ENCODE measurements around the gene ATP2B2. TPM values are rescaled to one million over a fixed set of nuclear protein-coding genes. Genes with fewer than 3 reads are reported as not detected.

Gene ATP2B2
- total and polyA plus RNA-seq, 5 experiments from 2014 or later = not detected

DNA sequence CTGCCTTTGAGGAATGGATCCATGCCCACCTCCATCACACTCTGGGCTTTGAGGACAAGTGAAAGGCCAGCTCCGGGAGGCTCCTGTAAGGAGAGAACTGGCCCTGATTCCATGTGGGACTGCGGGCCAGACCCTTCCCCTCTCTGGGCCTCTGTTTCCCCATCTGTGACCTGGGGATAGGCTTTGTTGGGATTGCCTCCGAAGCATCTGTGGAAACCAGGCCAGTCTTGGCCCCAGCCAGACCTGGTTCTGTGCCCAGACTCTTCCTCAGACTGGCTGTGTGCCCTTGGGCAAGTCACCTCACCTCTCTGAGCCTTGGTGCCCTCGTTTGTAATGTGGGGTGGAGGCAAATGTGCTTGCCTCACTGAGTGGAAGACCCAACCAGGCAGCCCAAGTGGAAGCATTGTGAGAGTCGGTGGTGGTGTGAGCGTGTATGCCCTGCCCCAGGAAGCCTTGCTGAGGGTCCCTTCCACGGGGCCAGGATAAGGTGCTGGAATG lies 163.4 kb downstream of the ATP2B2 start:
- DNase-seq (no peak), ATAC-seq (no peak)
- Mint-ChIP-seq H3K27ac (peak overlapping the region in 2 of 10 donors; percentile 1 to 18), H3K27me3 (peaks cover 2 to 10% (median 2%) of the 10 kb centered on the region in 5 donors), H3K4me3 (no peak overlapping the region), H3K9me3 (no peaks in the 10 kb centered on the region), H3K36me3 (no peaks in the 10 kb centered on the region), H3K4me1 (peaks cover 0 to 5% (median under 1%) of the 10 kb centered on the region in 4 donors)
- POLR2A ChIA-PET = no interaction called here

DNA sequence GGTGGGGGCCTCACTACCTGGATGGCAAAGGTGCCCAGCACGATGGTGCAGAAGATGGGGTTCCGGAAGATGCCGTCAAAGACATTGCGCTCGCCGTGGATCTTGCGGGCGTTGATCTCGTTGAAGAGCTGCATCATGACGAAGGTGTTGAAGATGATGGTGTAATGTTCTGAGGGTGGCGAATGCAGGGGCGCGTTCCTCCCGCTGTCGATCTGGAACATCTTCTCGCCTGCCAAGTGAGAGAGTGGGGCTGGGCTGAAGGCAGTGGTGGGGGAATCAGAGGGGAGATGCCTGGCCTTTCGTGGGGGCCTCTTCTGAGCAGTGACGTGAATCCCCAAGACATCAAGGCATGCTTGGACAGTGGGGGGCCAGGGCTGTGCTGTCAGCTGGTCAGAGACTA lies 164.9 kb downstream of the ATP2B2 start:
- Mint-ChIP-seq H3K9me3 (no peaks in the 10 kb centered on the region), H3K36me3 (no peaks in the 10 kb centered on the region), H3K4me1 (peaks cover 0 to 5% (median under 1%) of the 10 kb centered on the region in 4 donors), H3K27me3 (peaks cover 2 to 10% (median 2%) of the 10 kb centered on the region in 5 donors), H3K4me3 (no peak overlapping the region), H3K27ac (no peak overlapping the region)
- DNase-seq = no peak
- no peak for ATAC-seq
- POLR2A ChIA-PET = no interaction called here

GRCh38 chr3:10340046-10340445 lies 165.3 kb downstream of the ATP2B2 start:
- Mint-ChIP-seq H3K27ac (no peak overlapping the region), H3K36me3 (no peaks in the 10 kb centered on the region), H3K4me3 (no peak overlapping the region), H3K27me3 (peaks cover 2 to 10% (median 2%) of the 10 kb centered on the region in 5 donors), H3K9me3 (no peaks in the 10 kb centered on the region), H3K4me1 (peaks cover 0 to 7% (median 2%) of the 10 kb centered on the region in 4 donors)
- DNase-seq (no peak), ATAC-seq (no peak)
- POLR2A ChIA-PET = no interaction called here

DNA sequence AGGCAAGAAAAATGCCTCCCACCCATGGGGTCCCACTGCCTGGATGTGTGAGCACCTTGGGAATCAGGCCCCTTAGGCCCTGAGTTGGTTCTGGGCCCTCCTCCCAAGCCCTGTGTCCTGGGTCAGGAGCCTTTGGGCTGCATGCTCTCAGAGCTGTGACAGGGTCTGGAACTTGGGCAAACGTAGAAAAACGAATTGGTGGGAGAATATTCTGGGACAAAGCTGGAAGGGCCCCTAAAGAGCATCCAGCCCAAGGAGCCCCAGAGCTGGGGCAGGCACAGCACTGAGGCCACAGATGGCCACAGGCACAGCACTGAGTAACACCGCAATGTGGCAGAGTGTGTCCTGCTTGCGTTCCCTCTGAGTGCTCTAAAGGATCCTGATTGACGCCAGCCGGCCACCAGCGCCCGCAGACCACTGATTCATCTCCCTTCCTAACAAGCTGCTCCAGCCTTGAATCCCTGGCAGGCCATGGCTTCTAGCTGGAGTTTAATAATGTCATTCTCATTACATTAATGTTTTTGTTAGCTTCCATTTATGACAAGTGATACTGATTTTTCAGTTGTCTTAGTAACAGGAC lies 165.9 kb downstream of the ATP2B2 start:
- Mint-ChIP-seq H3K36me3 (no peaks in the 10 kb centered on the region), H3K27me3 (peaks cover 2 to 10% (median 2%) of the 10 kb centered on the region in 5 donors), H3K4me1 (peaks cover 0 to 9% (median 4%) of the 10 kb centered on the region in 4 donors), H3K4me3 (no peak overlapping the region), H3K9me3 (no peaks in the 10 kb centered on the region), H3K27ac (no peak overlapping the region)
- peak in 1 of 10 donors; percentile 27 for DNase-seq
- POLR2A ChIA-PET = no interaction called here
- no peak for ATAC-seq

DNA sequence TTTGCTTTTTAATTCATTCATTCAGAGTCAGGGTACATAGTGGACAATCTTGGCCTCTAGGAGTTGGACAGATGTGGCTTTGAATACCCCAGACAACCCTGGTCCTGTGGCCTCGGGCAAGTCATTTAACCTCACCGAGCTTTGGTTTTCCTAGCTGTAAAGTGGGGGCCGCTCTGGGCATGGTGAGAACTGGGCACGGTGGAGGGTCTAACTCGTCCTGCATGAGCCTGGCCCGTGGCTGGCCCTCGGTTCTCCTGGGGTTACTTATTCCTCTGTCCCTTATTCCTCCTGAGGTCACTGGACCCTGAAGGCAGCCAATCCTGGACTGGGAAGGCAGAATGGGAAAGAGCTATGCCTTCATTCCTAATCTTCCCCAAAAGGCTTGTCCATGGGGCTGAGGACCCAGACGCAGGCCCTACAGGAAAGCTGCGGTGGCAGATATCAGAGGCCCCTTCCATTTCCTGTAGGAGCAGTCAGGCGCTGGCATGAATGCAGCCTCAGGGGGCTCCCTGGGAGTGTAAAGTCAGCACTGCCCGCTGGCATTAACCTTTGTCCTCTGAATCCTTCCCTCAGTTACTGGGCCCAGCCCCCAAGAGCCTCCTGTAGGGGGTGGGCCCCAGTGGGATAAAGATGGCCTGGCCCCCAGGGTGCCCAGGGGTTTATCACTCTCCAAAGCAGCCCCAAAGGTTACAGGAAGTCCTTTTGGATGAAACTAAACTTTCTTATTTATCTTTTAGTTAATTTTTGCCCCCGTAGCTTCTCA lies 166.6 kb downstream of the ATP2B2 start:
- H3K4me3 Mint-ChIP-seq = no peak overlapping the region
- H3K4me1 Mint-ChIP-seq = peaks cover 0 to 6% (median 4%) of the 10 kb centered on the region in 4 donors
- H3K9me3 Mint-ChIP-seq = no peaks in the 10 kb centered on the region
- peaks cover 0 to 4% (median 0%) of the 10 kb centered on the region in 5 donors for H3K27me3 Mint-ChIP-seq
- H3K27ac Mint-ChIP-seq = peak overlapping the region in 1 of 10 donors; percentile 24
- ATAC-seq = no peak
- POLR2A ChIA-PET = no interaction called here
- peak in 1 of 10 donors; percentile 14 for DNase-seq
- no peaks in the 10 kb centered on the region for H3K36me3 Mint-ChIP-seq

DNA sequence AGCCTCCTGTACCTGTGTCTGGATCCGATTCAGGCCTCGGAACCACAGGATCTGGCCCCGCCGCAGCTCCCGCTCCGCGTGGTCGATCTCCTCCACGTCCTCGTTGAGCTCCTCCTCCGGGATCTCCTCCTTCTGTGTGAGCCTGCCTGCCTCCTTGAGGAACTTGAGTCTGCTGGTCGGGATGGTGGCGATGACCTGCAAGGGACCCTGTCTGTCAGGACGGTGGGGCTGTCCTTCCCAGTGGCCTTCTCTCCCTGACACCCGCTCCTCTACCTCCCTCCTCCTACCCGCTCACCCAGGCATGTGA lies 167.3 kb downstream of the ATP2B2 start:
- Mint-ChIP-seq H3K36me3 (no peaks in the 10 kb centered on the region), H3K9me3 (no peaks in the 10 kb centered on the region), H3K4me3 (no peak overlapping the region), H3K27me3 (no peaks in the 10 kb centered on the region), H3K4me1 (peaks cover 6 to 9% (median 9%) of the 10 kb centered on the region in 4 donors), H3K27ac (no peak overlapping the region)
- DNase-seq (no peak), ATAC-seq (no peak)
- POLR2A ChIA-PET = no interaction called here

GRCh38 chr3:10337323-10338163 lies 167.8 kb downstream of the ATP2B2 start:
- H3K4me3 Mint-ChIP-seq = no peak overlapping the region
- ATAC-seq = no peak
- no peaks in the 10 kb centered on the region for H3K9me3 Mint-ChIP-seq
- no peaks in the 10 kb centered on the region for H3K27me3 Mint-ChIP-seq
- no peak overlapping the region for H3K27ac Mint-ChIP-seq
- H3K36me3 Mint-ChIP-seq = no peaks in the 10 kb centered on the region
- peaks cover 9 to 15% (median 13%) of the 10 kb centered on the region in 4 donors for H3K4me1 Mint-ChIP-seq
- DNase-seq = no peak
- POLR2A ChIA-PET = interaction anchor here (0.6 kb wide), 1 partner anchor 565 kb away, joined by 3 read pairs; no protein-coding TSS in a partner anchor

DNA sequence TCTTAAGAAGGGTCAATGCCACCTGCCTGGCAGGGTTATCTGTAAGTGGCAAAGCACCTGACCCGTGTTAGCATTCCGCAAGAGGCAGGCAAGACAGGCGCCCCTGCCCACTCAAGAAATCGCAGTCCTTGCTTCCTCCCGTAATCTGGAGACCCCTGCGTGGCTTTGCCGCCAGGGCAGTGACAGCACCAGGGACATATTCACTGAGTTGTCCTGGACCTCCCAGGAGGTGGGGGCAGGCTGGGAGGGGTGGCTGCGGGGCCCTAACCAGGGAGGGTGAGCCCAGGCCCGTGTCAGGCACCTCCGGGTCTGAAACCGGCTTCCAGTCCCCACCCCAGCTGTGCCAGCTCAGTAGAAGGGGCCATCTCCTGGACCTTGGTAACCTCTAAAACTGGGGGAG lies 168.6 kb downstream of the ATP2B2 start:
- no peaks in the 10 kb centered on the region for H3K27me3 Mint-ChIP-seq
- peaks cover 9 to 18% (median 17%) of the 10 kb centered on the region in 4 donors for H3K4me1 Mint-ChIP-seq
- POLR2A ChIA-PET = interaction anchor here (0.6 kb wide), 1 partner anchor 564 kb away, joined by 3 read pairs; no protein-coding TSS in a partner anchor
- no peaks in the 10 kb centered on the region for H3K9me3 Mint-ChIP-seq
- no peaks in the 10 kb centered on the region for H3K36me3 Mint-ChIP-seq
- ATAC-seq (no peak), DNase-seq (no peak)
- no peak overlapping the region for H3K27ac Mint-ChIP-seq
- no peak overlapping the region for H3K4me3 Mint-ChIP-seq

- H3K4me3 Mint-ChIP-seq = no peak overlapping the region
- ATAC-seq (no peak), DNase-seq (no peak)
- no peak overlapping the region for H3K27ac Mint-ChIP-seq
- H3K36me3 Mint-ChIP-seq = no peaks in the 10 kb centered on the region
- POLR2A ChIA-PET = no interaction called here
- H3K27me3 Mint-ChIP-seq = no peaks in the 10 kb centered on the region
- peaks cover 9 to 18% (median 17%) of the 10 kb centered on the region in 4 donors for H3K4me1 Mint-ChIP-seq
- H3K9me3 Mint-ChIP-seq = no peaks in the 10 kb centered on the region
Measured at GRCh38 chr3:10335871-10336622, 169.3 kb downstream of the ATP2B2 start.

DNA sequence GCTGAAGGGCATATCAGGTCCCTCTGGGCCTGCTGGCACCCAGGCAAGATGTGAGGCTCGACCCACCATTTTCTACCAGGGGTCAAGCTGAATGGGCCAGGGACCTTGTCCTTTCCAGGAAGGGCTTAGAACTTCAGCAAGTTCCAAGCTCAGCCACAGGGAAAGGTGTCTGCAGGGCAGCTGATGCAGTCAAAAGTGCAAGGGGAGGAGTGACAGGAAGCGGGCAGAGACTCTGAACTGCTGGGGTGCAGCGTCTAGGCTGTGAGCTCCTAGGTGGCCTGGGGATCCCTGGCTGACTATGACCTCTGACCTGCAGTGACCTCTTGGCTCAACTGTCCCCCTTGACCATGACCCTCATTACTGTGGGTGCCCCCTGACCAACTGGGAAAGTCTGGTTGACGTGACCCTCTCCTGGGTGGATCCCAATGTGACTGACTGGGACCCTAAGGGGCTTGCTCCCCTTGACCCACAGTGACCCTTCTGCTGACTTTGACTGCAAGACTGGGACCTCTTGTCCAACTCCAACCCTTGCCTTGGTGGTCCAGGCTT lies 170.1 kb downstream of the ATP2B2 start:
- ATAC-seq = no peak
- POLR2A ChIA-PET = no interaction called here
- Mint-ChIP-seq H3K27ac (peak overlapping the region in 2 of 10 donors; percentile 19 to 34), H3K9me3 (no peaks in the 10 kb centered on the region), H3K27me3 (no peaks in the 10 kb centered on the region), H3K4me3 (no peak overlapping the region), H3K4me1 (peaks cover 9 to 18% (median 17%) of the 10 kb centered on the region in 4 donors), H3K36me3 (no peaks in the 10 kb centered on the region)
- DNase-seq = no peak

GRCh38 chr3:10334459-10334858 lies 170.9 kb downstream of the ATP2B2 start:
- H3K36me3 Mint-ChIP-seq = no peaks in the 10 kb centered on the region
- H3K27ac Mint-ChIP-seq = peak overlapping the region in 2 of 10 donors; percentile 27 to 34
- H3K4me1 Mint-ChIP-seq = peaks cover 9 to 18% (median 17%) of the 10 kb centered on the region in 4 donors
- ATAC-seq (no peak), DNase-seq (no peak)
- peaks cover under 1 to 4% (median 2%) of the 10 kb centered on the region in 5 donors for H3K27me3 Mint-ChIP-seq
- POLR2A ChIA-PET = no interaction called here
- no peak overlapping the region for H3K4me3 Mint-ChIP-seq
- no peaks in the 10 kb centered on the region for H3K9me3 Mint-ChIP-seq

DNA sequence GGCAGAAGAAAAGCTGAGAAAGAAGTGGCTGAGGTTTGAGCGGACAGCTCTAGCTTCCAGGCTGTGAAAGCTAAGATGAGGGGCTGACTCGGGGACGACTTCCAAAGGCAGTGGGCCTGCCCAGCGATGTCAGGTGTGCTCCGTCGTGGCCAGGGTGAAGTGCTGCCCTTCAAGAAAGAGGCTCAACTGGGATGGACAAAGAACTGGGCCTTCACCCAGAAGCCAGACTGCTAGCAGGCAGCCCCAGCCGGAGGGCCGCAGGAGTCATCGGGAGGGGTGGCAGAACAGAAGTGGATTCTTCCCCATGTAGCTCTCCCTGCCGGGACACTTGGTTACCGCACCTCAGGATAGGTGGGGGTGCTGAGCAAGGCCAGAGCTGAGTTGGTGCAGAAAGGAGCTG lies 171.3 kb downstream of the ATP2B2 start:
- Mint-ChIP-seq H3K9me3 (no peaks in the 10 kb centered on the region), H3K4me3 (no peak overlapping the region), H3K27me3 (peaks cover 1 to 8% (median 7%) of the 10 kb centered on the region in 5 donors), H3K27ac (peak overlapping the region in 1 of 10 donors; percentile 76), H3K36me3 (no peaks in the 10 kb centered on the region), H3K4me1 (peaks cover 9 to 18% (median 17%) of the 10 kb centered on the region in 4 donors)
- ATAC-seq (no peak), DNase-seq (no peak)
- POLR2A ChIA-PET = no interaction called here

Measured in naive thymus-derived CD8-positive, alpha-beta T cell (primary cell).